AG10803 (cell line): ENCODE results near the gene UBE3C.
"Not testable (repeated sequence)": the region's sequence is repeated elsewhere in the genome, so short reads cannot be mapped to it uniquely, and the experiment has no call there.

Experiments used
- DNase-seq: peaks from one replicate; pipeline ENCODE4 v3.0.0; 2010; ENCODE audit warnings: low read depth
- H3K4me3 ChIP-seq: 2 replicates; pipeline ENCODE4 v1.5.1; 2011; ENCODE audit warnings: mild to moderate bottlenecking, low read length, control low read depth
- CTCF ChIP-seq: conservative IDR thresholded peaks from 2 replicates; pipeline ENCODE4 v1.5.1; 2011; ENCODE audit warnings: mild to moderate bottlenecking, low read length, control low read depth, inconsistent platforms

The UBE3C gene

DNA sequence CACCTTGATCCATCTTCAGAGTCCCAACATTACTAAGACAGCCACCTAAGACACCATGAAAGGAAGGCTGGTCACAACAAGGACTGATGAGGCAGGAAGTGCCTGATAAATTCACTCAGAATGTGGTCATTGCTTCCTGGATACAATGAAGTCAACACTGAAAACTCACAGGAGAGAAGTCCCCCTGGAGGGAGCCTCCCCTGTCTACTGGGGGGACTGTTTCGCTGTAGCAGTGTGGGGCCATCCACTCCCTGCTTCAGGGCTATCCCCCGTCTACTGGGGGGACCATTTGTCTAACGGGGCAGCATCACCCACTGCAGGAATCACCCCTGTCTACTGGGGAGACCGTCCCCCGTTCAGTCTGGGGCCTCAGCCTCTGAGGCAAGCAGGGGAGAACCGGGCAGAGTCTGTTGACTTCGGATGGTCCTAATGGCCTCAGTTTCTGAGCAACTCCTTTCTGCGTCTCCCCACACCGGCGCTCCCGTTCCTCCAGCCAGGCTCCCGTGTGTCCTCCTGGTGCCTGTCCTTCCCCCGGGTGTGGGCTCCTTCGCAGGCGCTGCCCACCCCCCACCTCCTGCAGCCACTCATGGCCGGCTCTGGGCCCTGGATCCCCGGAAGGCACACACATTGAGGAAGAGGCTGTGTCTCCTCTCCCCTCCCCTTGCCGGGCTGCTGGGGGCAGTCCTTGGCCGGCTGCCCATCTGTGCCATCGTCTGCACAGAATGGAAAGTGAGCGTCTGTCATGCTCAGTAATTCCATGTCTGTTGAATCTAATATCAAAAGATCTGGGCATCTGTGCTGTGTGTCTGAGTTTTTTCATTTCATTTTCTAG is 138.2 kb downstream of the UBE3C start:
- peak; percentile 40 for DNase-seq
- H3K4me3 ChIP-seq, result no peak overlapping the region
- TF ChIP-seq CTCF, result no peak

GRCh38 chr7:157277568-157277967 is 138.8 kb downstream of the UBE3C start:
- not testable (repeated sequence) for DNase-seq, H3K4me3 ChIP-seq

- no peak overlapping the region for H3K4me3 ChIP-seq
- TF ChIP-seq CTCF, result no peak
- no peak for DNase-seq
These were observed 139.6 kb downstream of the UBE3C start for GRCh38 chr7:157278167-157278790.

DNA sequence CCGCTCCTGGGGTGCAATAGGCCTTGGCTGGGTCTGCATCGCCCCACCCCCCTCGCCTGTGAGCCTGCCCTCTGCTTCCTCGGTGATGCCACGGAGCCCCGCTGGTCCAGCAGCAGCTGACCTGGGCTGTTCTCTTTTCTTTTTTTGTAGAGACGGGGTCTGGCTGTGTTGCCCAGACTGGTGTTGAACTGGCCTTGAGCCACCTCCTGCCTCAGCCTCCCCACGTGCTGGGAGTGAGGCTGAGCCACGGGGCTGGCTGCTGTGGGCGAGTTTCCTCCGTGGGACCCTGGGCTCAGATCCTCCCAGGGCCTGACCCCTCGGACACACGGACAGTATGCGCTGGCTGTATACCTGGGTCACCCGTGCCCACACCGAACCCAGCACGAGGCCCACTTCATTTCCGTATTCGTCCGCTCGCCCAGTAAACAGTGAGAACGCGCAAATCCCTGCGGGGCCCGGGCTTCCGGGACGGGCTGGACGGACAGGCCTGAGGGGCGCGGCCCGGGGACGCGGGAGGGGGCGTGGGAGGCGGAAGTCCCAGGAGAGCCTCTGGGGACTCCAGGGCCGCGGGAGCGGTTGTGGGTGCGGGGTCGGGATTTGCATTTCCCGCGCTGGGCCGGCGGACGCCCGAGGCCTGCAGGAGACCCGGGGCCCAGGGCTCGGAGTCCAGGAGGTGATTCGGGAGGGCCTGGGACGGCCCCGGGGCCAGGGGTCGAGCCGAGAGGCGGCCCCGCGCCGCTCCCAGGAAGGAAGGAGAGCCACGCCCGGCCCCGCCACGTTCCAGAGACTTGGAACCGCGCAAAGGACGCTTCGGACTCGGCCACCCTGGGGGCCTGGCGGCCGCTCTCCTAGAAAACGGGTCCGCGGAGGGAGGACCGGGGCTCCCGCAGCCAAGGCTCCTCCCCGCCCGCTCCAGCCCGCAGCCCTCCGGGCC is 140.3 kb downstream of the UBE3C start:
- DNase-seq, result peak; percentile 20
- H3K4me3 ChIP-seq, result peak overlapping the region; percentile 39
- no peak for TF ChIP-seq CTCF

DNA sequence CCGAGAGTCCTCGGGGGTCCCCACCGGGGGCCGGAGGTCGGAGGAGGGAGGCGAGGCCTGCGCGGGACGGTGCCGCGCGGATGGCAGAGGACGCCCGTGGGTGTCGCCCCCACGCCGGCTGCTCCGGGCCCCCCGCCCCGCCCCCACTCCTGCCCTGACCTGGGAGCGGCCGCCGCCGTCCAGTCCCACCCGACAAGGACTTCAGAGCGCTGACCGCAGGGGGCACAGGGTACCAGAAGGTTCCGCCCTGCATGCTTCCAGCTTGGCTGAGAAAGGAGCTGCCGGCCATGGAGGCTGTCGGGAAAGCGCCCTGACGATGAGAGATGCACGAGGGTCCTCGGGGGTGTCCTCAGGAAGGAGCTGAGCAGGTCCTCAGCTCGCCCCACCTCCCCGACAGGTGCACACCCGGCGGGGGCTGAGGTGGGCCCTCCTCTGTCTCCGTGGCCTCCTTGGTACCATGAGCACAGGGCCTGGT is 141.1 kb downstream of the UBE3C start:
- TF ChIP-seq CTCF, result no peak
- no peak for DNase-seq
- peak overlapping the region; percentile 39 for H3K4me3 ChIP-seq

GRCh38 chr7:157280216-157280841 is 141.6 kb downstream of the UBE3C start:
- H3K4me3 ChIP-seq, result no peak overlapping the region
- TF ChIP-seq CTCF, result no peak
- DNase-seq, result no peak
